Epidermal melanocyte (primary cell): Measurements from ENCODE around the gene CLDN8.

ENCODE experiments used
- DNase-seq: peaks from one replicate; pipeline ENCODE4 v3.0.0; 2011; ENCODE audit warnings: low spot score; ENCODE audit not compliant: insufficient read length

CLDN8 gene

GRCh38 chr21:30216041-30216723 lies at the start of gene CLDN8:
Gene CLDN8 (minus strand): TSS chr21:30216097. CDS start chr21:30215925, 172 bp downstream.
- DNase-seq = no peak

GRCh38 chr21:30257773-30258172 lies 41.9 kb upstream of the CLDN8 start:
- DNase-seq = no peak

GRCh38 chr21:30256100-30256499 lies 40.2 kb upstream of the CLDN8 start:
- DNase-seq = no peak

GRCh38 chr21:30255679-30256078 lies 39.8 kb upstream of the CLDN8 start:
- DNase-seq = no peak

- no peak for DNase-seq
Observed at GRCh38 chr21:30251781-30252180, 35.9 kb upstream of the CLDN8 start.

GRCh38 chr21:30249936-30250335 lies 34.0 kb upstream of the CLDN8 start:
- no peak for DNase-seq

GRCh38 chr21:30248844-30249243 lies 32.9 kb upstream of the CLDN8 start:
- no peak for DNase-seq

GRCh38 chr21:30245061-30245460 lies 29.2 kb upstream of the CLDN8 start:
- no peak for DNase-seq

- DNase-seq = no peak
Observed at GRCh38 chr21:30243691-30244090, 27.8 kb upstream of the CLDN8 start.

GRCh38 chr21:30240661-30241060 lies 24.8 kb upstream of the CLDN8 start:
- DNase-seq = no peak

GRCh38 chr21:30238168-30238567 lies 22.3 kb upstream of the CLDN8 start:
- no peak for DNase-seq

GRCh38 chr21:30234643-30235042 lies 18.7 kb upstream of the CLDN8 start:
- DNase-seq = no peak

- DNase-seq = no peak
Observed at GRCh38 chr21:30234050-30234449, 18.2 kb upstream of the CLDN8 start.

- no peak for DNase-seq
Observed at GRCh38 chr21:30233228-30234020, 17.5 kb upstream of the CLDN8 start.

GRCh38 chr21:30232011-30232410 lies 16.1 kb upstream of the CLDN8 start:
- DNase-seq = no peak

GRCh38 chr21:30227633-30228404 lies 11.9 kb upstream of the CLDN8 start:
- peak; percentile 36 for DNase-seq

- no peak for DNase-seq
Observed at GRCh38 chr21:30227128-30227527, 11.2 kb upstream of the CLDN8 start.

GRCh38 chr21:30223596-30223995 lies 7.7 kb upstream of the CLDN8 start:
- no peak for DNase-seq

- no peak for DNase-seq
Observed at GRCh38 chr21:30222724-30223123, 6.8 kb upstream of the CLDN8 start.

GRCh38 chr21:30211071-30211470 lies 4.8 kb downstream of the CLDN8 start:
- no peak for DNase-seq

GRCh38 chr21:30209601-30210000 lies 6.3 kb downstream of the CLDN8 start:
- no peak for DNase-seq

GRCh38 chr21:30207252-30207579 lies 8.7 kb downstream of the CLDN8 start:
- DNase-seq = no peak
